Common myeloid progenitor, CD34-positive (primary cell): Measurements from ENCODE around the gene CARD19.

Experiments
- CTCF ChIA-PET: fragments of 350-600 bp; sonication (Branson Sonifier 250); formaldehyde crosslinking; loops from one replicate; lab custom pipeline; 2021; ENCODE audit warnings: antibody characterized with exemption; lab: Charles Lee
- POLR2A ChIA-PET: fragments of 350-600 bp; sonication (Branson Sonifier 250); formaldehyde crosslinking; loops from one replicate; lab custom pipeline; 2021; ENCODE audit warnings: antibody characterized with exemption; lab: Charles Lee
- DNase-seq, 3 donors: peaks; one replicate each; pipeline versions ENCODE4 v3.0.0 to v3.0.0-alpha.2; 2013
- H3K27ac ChIP-seq, 2 experiments: 1 replicate in 1 of 2; 2 replicates in 1 of 2; pipeline ENCODE4 v1.7.0; 2013; ENCODE audit warnings: inconsistent platforms in 2 of 2, low read length in 2 of 2, mild to moderate bottlenecking in 2 of 2, low read depth in 1 of 2, moderate library complexity in 1 of 2; ENCODE audit not compliant: severe bottlenecking in 2 of 2, insufficient read depth in 1 of 2, poor library complexity in 1 of 2
- H3K27me3 ChIP-seq, 5 experiments: replicated peaks in 2 of 5; 1 replicate in 3 of 5; 2 replicates in 2 of 5; pipeline versions ENCODE4 v1.6.1 to v1.7.0; 2013; ENCODE audit warnings: low read length in 4 of 5, mild to moderate bottlenecking in 2 of 5, moderate library complexity in 2 of 5, inconsistent platforms in 1 of 5; ENCODE audit not compliant: insufficient read depth in 5 of 5, control insufficient read depth in 4 of 5
- H3K36me3 ChIP-seq, 4 experiments: 1 replicate in 2 of 4; 2 replicates in 2 of 4; pipeline versions ENCODE4 v1.6.1 to v1.7.0; 2013; ENCODE audit warnings: low read length in 3 of 4, control low read depth in 1 of 4, mild to moderate bottlenecking in 1 of 4; ENCODE audit not compliant: control insufficient read depth in 4 of 4, insufficient read depth in 4 of 4
- H3K4me1 ChIP-seq, 4 experiments: 1 replicate in 3 of 4; 2 replicates in 1 of 4; pipeline versions ENCODE4 v1.6.1 to v1.7.1; 2013; ENCODE audit warnings: low read length in 3 of 4, mild to moderate bottlenecking in 3 of 4, control low read depth in 1 of 4, inconsistent platforms in 1 of 4, moderate library complexity in 1 of 4; ENCODE audit not compliant: control insufficient read depth in 4 of 4, insufficient read depth in 4 of 4; ENCODE audit errors: control extremely low read depth in 1 of 4
- H3K4me3 ChIP-seq, 7 experiments: 1 replicate in 4 of 7; 2 replicates in 3 of 7; pipeline versions ENCODE4 v1.5.1 to v1.7.0; 2013; ENCODE audit warnings: mild to moderate bottlenecking in 7 of 7, low read length in 6 of 7, moderate library complexity in 6 of 7, inconsistent platforms in 2 of 7, low read depth in 2 of 7, control low read depth in 1 of 7; ENCODE audit not compliant: insufficient read depth in 4 of 7, control insufficient read depth in 1 of 7; ENCODE audit errors: extremely low read depth in 1 of 7
- H3K9me3 ChIP-seq, 5 experiments: 1 replicate in 4 of 5; 2 replicates in 1 of 5; pipeline versions ENCODE4 v1.6.1 to v1.7.1; 2013; ENCODE audit warnings: low read length in 4 of 5, mild to moderate bottlenecking in 2 of 5, inconsistent platforms in 1 of 5, low read depth in 1 of 5, moderate library complexity in 1 of 5; ENCODE audit not compliant: control insufficient read depth in 4 of 5, insufficient read depth in 2 of 5; ENCODE audit errors: control extremely low read depth in 1 of 5
- WGBS: methylation state at CpG from one replicate; pipeline ENCODE4 v1.1.5; 2013; ENCODE audit not compliant: insufficient coverage; 5-methylcytosine and 5-hydroxymethylcytosine counted together

The CARD19 gene

DNA sequence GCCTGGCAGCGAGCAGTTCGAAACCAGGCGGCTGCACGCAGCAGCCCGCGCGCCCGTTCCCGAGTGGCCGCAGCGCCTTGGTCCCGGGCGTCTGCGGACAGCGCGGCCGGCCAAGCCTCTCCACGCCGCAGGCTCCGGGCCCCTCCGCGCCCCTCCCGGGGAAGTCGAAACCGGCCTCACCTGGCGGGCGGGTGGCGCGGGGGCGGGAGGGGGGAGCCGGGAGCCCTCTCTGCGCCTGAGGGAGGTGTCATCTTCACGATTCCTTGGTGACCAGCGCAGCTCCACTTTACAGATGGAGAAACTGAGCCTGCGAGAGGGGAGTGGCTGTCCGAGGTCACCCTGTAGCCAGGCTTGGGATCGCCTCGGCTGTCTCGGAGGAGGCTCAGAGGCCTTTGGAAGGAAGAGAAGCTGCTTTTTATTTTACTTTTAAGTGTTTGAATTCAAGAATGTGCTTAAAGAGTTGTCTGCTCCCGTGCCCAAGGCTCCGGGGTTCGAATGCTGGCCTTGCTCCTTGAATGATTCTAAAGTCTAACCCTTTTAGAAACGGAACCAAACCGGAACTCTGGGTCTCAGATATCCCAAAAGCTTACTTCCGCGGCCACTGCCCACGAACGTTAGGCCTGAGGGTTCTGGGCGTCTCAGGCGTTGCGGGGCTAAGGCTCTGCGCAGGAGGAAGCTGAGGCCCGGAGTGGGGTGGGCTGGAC is 36.9 kb upstream of the CARD19 start:
- WGBS = 2% methylated on average over 30 of the region's 53 CpGs
- no peaks in the 10 kb centered on the region for H3K27me3 ChIP-seq
- H3K4me1 ChIP-seq = peaks cover 6 to 81% (median 74%) of the 10 kb centered on the region in 4 experiments
- H3K9me3 ChIP-seq = no peaks in the 10 kb centered on the region
- H3K4me3 ChIP-seq = peak overlapping the region in 6 of 7 experiments; percentile 21 to 77 (median 62)
- ChIA-PET POLR2A (interaction anchor here (1.0 to 1.4 kb wide), 2 partner anchors 37 to 39 kb away, joined by 3 to 4 read pairs; partner anchors contain the start of gene CARD19), CTCF (interaction anchor here (0.9 to 1.7 kb wide), 5 partner anchors 9 to 102 kb away, joined by 3 to 5 read pairs (median 3); no protein-coding TSS in a partner anchor)
- H3K27ac ChIP-seq = peak overlapping the region in 1 of 2 experiments; percentile 71
- peak; percentile 69 to 83 (median 78) for DNase-seq
- no peaks in the 10 kb centered on the region for H3K36me3 ChIP-seq

DNA sequence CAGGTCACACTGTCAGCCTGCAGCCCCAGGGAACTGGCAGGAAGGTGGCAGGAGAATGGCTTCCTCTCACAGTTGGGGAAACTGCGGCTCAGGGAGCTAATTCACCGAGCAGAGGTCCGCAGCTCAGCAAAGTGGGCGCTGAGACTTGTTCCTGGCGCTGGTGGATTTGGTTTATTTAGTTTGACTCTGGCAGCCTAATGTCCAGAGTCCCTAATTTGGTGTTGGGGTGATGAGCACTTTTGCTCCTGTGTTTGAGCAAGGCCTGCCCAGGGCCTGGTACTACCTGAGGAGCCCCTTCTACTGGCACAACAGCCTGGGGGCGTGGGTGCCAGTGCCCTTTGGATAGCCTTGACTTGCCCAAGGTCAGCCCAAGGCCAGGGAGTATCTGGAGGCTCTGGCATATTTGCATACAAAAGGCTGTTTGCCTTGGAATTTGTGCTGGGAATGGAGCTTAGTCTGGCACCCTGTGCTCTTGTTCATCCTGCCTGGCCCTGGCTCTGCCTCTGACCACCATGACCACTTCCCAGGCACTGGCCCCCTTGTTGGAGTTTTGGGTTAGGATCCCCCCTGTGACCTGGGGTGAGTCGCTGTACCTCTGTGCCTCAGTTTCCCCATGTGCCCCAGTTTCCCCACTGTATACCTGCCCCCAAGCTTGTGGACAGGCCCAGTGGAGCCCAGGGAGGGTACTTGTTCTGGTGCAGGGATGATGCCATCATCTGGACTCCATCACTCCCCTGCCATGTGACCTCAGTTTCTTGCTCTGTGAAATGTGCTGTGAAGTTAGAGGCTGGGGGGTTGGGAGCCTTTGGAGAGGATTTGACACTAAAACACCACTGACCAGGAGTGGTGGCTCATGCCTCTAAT is 36.1 kb upstream of the CARD19 start:
- CTCF ChIA-PET = interaction anchor here (0.8 to 1.7 kb wide), 11 partner anchors 9 to 103 kb away, joined by 3 to 5 read pairs (median 3); no protein-coding TSS in a partner anchor
- H3K27me3 ChIP-seq = no peaks in the 10 kb centered on the region
- H3K4me1 ChIP-seq = peaks cover 7 to 80% (median 78%) of the 10 kb centered on the region in 4 experiments
- POLR2A ChIA-PET = interaction anchor here (1.0 to 1.4 kb wide), 2 partner anchors 36 to 38 kb away, joined by 3 to 4 read pairs; partner anchors contain the start of gene CARD19
- 22% methylated on average over 6 of the region's 7 CpGs for WGBS
- no peaks in the 10 kb centered on the region for H3K36me3 ChIP-seq
- no peaks in the 10 kb centered on the region for H3K9me3 ChIP-seq
- peak overlapping the region in 1 of 2 experiments; percentile 71 for H3K27ac ChIP-seq
- no peak for DNase-seq
- peak overlapping the region in 6 of 7 experiments; percentile 35 to 77 (median 62) for H3K4me3 ChIP-seq

DNA sequence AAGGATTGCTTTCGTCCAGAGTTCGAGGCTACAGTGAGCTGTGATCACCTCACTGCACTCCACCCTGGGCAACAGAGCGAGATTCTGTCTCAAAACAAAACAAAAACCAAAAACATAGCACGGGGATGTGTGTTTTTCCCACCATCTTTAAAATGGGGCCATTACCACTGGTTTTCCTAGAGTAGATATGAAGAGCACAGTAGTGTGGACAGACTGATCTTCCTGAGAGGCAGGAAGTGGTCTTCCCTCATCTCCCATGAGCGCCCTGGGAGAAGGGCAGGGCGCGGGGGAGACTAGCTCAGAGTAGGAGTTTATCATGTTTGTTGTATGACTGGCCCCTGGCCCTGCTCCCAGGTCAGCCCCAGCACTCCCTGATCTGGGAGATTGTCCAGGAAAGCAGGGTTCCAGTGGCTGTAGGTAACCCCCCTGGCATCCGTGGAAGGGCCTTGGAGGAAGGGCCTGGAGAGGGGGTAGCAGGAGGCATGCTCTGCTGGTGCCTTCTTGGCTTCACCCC is 35.2 kb upstream of the CARD19 start:
- Histone ChIP-seq H3K27ac (peak overlapping the region in 1 of 2 experiments; percentile 5), H3K9me3 (no peaks in the 10 kb centered on the region), H3K27me3 (no peaks in the 10 kb centered on the region), H3K36me3 (no peaks in the 10 kb centered on the region), H3K4me1 (peaks cover 10 to 87% (median 83%) of the 10 kb centered on the region in 4 experiments), H3K4me3 (no peak overlapping the region)
- 88% methylated on average over 4 of the region's 8 CpGs for WGBS
- no peak for DNase-seq
- CTCF ChIA-PET = interaction anchor here (0.6 to 1.6 kb wide), 8 partner anchors 10 to 97 kb away, joined by 3 read pairs; no protein-coding TSS in a partner anchor
- POLR2A ChIA-PET = no interaction called here

DNA sequence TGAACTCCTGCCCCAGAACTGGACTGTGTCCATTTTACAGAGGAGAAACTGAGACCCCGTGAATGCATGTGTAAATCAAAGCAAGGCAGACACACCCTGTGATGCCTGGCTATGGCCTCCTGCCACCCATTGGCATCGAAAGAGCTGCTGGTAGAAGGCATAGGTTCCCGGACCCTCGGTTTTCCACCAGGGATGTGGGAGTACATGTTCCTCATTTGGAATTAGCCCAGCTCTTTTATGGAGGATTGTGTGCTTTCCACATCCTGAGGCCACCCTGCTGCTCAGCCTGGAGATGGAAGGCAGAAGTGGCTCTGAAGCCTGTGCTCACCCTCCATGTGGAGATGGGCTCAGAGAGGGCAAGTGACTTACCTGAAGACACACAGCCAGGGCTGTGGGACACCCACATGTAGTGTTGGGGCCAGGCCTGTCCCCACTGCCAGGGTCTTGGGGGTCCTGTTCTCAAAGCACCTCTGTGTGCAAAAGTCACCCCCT is 34.7 kb upstream of the CARD19 start:
- Histone ChIP-seq H3K4me3 (no peak overlapping the region), H3K27me3 (no peaks in the 10 kb centered on the region), H3K4me1 (peaks cover 11 to 92% (median 88%) of the 10 kb centered on the region in 4 experiments), H3K36me3 (no peaks in the 10 kb centered on the region), H3K27ac (peak overlapping the region in 1 of 2 experiments; percentile 45), H3K9me3 (no peaks in the 10 kb centered on the region)
- no peak for DNase-seq
- ChIA-PET CTCF (interaction anchor here (0.6 to 1.6 kb wide), 6 partner anchors 10 to 97 kb away, joined by 3 to 6 read pairs (median 3); no protein-coding TSS in a partner anchor), POLR2A (no interaction called here)
- 94% methylated on average over 4 of the region's 4 CpGs for WGBS

- Histone ChIP-seq H3K4me3 (no peak overlapping the region), H3K27ac (peak overlapping the region in 1 of 2 experiments; percentile 45), H3K36me3 (no peaks in the 10 kb centered on the region), H3K9me3 (no peaks in the 10 kb centered on the region), H3K4me1 (peaks cover 8 to 92% (median 88%) of the 10 kb centered on the region in 4 experiments), H3K27me3 (no peaks in the 10 kb centered on the region)
- ChIA-PET POLR2A (no interaction called here), CTCF (interaction anchor here (0.8 to 1.4 kb wide), 5 partner anchors 8 to 58 kb away, joined by 3 to 6 read pairs (median 3); no protein-coding TSS in a partner anchor)
- no peak for DNase-seq
- 88% methylated on average over 19 of the region's 19 CpGs for WGBS
Measured at GRCh38 chr9:93061791-93062763, 33.9 kb upstream of the CARD19 start.
